GM21619 (cell line): ENCODE data around the gene ARHGAP9.
"Not testable (repeated sequence)": the region's sequence is repeated elsewhere in the genome, so short reads cannot be mapped to it uniquely, and the experiment has no call there.

Experiments
- ATAC-seq: cut with Tn5 transposase; IDR thresholded peaks from one replicate; pipeline ENCODE4 v1.9.1; 2021; ENCODE audit not compliant: unreplicated experiment

ARHGAP9 gene

DNA sequence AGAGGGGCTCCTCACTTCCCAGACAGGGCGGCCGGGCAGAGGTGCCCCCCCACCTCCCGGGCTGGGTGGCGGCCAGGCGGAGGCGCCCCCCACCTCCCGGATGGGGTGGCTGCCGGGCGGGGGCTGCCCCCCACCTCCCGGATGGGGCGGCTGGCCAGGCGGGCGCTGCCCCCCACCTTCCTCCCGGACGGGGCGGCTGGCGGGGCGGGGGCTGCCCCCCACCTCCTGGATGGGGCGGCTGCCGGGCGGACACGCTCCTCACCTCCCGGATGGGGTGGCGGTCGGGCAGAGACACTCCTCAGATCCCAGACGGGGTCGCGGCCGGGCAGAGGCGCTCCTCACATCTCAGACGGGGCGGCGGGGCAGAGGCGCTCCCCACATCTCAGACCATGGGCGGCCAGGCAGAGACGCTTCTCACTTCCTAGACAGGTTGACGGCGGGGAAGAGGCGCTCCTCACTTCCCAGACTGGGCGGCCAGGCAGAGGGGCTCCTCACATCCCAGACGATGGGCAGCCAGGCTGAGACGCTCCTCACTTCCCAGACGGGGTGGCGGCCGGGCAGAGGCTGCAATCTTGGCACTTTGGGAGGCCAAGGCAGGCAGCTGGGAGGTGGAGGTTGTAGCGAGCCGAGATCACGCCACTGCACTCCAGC is 15.5 kb upstream of the ARHGAP9 start:
- ATAC-seq = not testable (repeated sequence)

GRCh38 chr12:57491393-57492280 is 12.0 kb upstream of the ARHGAP9 start:
- no peak for ATAC-seq

DNA sequence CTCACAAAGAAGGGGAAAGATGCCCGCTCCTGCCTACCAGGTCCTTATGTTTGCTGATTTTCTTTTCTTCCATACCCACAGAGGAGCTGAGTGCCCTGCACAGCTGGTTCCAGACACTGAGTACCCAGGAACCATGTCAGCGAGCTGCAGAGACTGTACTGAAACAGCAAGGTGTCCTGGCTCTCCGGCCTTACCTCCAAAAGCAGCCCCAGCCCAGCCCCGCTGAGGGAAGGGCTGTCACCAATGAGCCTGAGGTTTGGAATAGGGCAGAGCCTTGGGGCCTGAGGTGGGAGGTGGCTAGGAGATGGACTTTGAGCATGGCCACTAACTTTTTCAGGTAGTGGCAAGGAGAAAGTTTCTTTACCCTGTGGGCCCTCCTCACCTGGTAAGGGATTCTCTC is 10.5 kb upstream of the ARHGAP9 start:
- ATAC-seq = no peak

DNA sequence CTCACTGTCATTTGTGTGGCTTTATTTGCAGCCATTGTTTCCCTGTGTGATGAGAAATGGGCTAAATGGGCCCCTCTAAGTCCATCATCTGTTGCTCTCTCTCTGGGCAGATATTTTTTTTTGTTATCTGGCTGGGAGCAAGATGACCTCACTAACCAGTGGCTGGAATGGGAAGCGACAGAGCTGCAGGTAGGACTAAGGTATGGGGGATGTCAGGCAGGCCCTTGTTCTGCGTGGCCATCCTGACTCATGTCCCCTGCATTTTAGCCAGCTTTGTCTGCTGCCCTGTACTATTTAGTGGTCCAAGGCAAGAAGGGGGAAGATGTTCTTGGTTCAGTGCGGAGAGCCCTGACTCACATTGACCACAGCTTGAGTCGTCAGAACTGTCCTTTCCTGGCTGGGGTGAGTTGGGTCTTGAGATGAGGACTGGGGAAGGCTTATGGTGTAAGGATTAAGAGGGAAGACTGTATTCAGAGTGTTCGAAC is 9.5 kb upstream of the ARHGAP9 start:
- no peak for ATAC-seq

DNA sequence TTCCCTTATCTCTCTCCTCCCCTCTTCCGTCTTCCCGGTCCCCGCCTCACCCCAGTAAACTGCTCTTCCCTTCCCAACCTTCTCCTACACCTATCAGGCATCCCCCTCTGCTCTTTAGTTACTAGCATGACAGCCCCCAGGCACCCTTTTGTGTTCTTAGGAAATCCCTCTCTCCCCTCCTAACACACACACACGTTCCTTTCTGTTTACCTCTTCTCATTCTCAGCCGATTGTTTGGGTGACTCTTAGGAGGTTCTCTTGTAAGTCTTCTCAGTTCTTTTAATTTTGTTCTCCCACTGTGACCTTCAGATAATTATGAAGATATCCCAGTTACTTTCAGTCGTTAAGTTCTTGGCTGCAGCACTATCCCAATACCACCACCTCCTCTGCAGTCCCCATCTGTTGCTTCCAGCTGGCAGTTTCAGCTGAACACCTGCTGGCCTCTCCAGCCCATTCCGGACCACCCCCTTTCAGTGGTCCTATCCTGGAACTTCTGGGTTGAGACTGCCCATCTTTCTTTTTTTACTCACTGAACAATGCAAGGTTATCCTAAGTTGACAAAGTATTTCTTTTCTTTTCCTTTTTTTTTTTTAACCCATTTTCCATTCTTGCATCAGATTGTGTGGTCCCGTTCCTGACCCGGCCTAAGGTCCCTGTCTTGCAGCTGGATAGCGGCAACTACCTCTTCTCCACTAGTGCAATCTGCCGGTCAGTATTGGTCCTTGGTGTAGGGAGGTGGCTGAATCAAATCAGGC is 8.9 kb upstream of the ARHGAP9 start:
- no peak for ATAC-seq

DNA sequence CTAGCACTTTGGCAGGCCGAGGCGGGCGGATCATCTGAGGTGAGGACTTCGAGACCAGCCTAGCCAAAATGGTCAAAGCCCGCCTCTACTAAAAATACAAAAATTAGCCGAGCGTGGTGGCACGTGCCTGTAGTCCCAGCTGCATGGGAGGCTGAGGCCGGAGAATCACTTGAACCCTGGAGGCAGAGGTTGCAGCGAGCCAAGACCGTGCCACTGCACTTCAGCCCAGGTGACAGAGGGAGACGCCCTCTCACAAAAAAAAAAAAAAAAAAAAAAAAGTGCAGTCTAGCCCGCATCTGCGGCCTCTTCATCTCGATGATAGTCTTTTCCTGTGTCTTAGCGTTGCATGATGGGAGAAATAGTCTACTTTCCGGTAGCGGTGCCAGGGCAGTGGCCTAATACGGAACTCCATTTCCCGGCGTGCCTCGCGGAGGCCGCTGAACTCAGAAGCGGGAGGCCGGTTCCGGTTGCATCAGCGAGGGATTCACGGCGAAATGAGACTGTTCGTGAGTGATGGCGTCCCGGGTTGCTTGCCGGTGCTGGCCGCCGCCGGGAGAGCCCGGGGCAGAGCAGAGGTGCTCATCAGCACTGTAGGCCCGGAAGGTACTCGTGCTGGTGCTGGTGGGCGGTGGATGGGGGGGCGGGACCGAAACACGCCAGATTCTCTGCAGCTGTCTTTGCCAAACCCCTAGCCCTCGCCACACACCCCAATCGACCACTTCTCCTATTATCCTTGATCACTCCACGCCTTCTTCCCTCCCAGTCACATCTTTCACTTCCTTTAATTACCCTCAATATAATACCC is 8.1 kb upstream of the ARHGAP9 start, which contains the start of gene MARS1:
MARS1 (plus strand) TSS at position 472 of the 805 bp plus-strand sequence; CDS start at position 495, 23 bp downstream.
- peak; percentile 97 for ATAC-seq

GRCh38 chr12:57487055-57487596 is 7.5 kb upstream of the ARHGAP9 start:
- ATAC-seq = no peak

DNA sequence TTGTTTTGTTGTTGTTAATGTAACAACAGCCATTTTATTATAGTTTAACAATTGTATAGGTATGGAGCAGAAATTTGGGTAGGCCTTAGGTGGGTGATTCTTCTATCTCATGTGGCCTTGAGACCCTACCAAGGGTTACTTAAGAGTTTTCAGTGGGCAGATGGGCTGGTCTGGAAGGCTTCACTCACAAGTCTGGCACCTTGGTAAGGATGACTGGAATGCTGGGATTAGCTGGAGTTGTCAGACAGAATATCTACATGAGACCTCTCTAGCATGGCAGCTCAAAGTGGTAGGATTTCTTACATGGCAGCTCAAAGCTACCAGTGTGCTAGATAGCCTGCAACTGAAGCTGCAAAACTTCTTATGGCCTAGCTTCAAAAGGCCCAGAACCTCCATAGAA is 6.0 kb upstream of the ARHGAP9 start:
- ATAC-seq = no peak

DNA sequence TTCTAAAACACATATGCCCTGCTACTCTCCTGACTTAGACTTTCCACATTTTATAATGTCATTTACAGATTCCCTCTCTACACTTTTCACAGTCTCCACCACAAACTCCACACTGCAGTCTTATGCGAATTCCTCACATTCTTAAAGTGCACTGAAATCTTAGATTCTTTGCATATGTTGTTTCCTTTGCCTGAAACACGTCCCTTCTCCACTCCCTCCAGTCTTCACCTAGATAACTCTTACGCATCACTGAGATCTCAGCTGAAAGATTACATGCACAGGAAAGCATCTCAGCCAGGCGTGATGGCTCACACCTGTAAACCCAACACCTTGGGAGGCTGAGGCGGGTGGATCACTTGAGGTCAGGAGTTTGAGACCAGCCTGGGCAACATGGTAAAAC is 3.8 kb upstream of the ARHGAP9 start:
- no peak for ATAC-seq

DNA sequence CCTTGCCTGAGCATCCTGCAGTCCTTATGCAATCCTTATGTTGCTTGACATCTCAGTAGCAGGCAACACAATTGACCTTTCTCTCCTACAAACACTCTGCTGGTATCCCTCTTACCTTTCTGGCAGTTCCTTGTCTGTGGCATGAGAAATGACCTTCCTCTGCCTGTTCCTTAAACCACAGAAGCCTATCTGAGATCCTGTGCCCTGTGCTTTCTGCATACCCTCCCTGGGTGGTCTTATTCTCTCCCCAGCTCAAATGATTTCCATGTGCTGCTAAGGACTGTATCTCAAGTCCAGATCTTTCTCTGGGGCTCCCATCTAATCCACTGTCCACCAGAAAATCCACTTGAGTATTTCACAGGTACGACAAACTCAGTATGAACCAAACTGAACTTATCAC is 2.0 kb upstream of the ARHGAP9 start:
- no peak for ATAC-seq

GRCh38 chr12:57479043-57479375 is 657 bp downstream of the ARHGAP9 start:
- no peak for ATAC-seq

GRCh38 chr12:57477710-57478681 is 1.7 kb downstream of the ARHGAP9 start:
- peak; percentile 31 for ATAC-seq

- no peak for ATAC-seq
Observed at GRCh38 chr12:57476993-57477709, 2.5 kb downstream of the ARHGAP9 start.

- ATAC-seq = peak; percentile 31
Observed at GRCh38 chr12:57476162-57476992, 3.3 kb downstream of the ARHGAP9 start.

- ATAC-seq = no peak
Observed at GRCh38 chr12:57475271-57476161, 4.2 kb downstream of the ARHGAP9 start.

GRCh38 chr12:57474862-57475261 is 4.8 kb downstream of the ARHGAP9 start:
- ATAC-seq = no peak

- ATAC-seq = no peak
Observed at GRCh38 chr12:57474430-57474829, 5.2 kb downstream of the ARHGAP9 start.
